Ammon's horn (tissue), 1 donor: ENCODE results near the gene VASN.
"Not testable (repeated sequence)": the region's sequence is repeated elsewhere in the genome, so short reads cannot be mapped to it uniquely, and the experiment has no call there.

Experiments used
- DNase-seq: peaks from one replicate; pipeline ENCODE4 v3.0.0-alpha.2; 2016; ENCODE audit warnings: low spot score

Gene VASN

GRCh38 chr16:4371357-4372000 lies at the start of gene VASN:
TSS of gene VASN (plus strand) at chr16:4371848. CDS start at chr16:4380878, 9,030 bp downstream.
- DNase-seq, result peak; percentile 63

DNA sequence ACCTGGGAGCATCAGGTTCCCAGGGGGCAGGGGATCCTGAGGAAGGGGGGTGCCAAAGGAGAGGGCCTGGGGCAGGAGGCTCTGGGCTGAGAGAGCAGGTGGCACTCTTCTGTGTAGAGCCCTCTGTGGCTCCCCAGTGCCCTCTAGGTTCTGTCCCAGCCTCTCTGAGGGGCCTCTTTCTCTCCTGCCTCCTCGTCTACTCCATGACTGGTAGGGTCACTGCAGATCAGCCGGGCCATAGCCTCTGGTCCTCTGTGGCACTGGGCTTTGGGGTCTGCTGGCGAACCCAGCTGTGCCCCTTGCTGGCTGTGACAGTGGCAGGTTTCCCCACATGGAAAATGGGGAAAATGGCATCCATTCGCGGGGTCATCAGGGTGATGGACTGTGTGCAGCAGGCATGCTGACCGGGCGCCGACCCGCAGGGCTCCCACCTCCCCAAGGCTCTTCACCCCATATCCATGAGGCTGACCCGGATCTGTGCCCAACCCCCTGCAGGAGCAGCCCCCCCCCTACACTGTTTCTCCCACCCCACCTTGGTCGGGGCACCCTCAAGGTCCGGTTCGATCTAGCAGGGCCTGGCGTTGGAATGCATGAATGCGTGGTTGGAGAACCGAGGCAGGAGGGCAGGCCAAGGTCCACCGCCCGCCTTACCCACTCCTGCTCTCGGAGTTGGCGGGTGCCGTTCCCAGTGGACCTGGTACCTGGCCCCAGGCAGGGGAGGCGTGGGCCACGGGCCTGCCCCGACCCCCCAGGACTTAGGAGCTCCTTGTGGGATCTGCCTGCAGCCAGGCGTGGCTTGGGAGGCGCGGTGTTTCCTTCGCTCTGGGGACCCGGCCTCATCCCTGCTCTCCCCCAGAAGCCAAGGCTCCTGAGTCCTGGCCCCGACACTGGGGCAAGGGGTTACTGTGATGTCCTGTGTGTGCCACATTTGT lies 49.3 kb upstream of the VASN start:
- no peak for DNase-seq

DNA sequence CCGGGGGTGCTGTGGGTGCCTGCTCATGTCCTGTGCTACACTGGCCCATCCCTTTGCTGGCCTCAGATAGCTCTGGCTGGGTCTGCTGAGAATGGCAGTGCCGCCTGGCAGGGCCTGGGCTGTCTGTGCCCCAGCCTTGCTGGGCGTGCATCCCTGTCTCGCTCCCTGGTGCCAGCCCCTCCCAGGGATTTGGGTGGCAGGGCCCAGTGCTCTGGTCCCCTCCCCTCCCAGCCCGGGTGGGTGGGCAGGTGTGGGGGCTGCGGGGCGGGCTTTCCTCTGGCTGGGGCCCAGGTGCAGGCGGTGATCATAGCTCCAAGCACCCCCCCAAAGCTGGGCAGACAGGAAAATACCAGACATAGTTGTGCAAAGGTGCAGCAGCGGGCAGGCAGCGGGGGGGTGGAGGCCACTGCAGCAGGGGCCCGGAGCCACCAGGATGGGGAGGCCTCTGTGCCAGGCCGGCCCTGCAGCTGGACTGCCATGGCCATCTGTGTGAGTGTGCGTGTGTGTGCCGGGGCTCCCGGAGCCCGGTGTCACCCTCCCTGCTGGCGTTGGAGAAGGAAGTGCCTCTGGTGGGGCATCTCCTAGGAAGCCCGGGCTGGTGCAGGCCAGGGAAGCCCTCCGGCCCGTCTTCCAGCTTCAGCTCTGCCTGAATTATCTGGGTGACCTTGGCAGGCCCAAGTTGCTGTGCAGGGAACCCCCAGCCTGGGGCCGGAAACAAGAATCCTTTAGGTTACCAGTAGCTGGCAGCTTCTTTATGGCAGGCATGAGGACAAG lies 48.4 kb upstream of the VASN start:
- no peak for DNase-seq

GRCh38 chr16:4323845-4324488 lies 47.7 kb upstream of the VASN start:
- DNase-seq, result no peak

- no peak for DNase-seq
Observed at GRCh38 chr16:4324492-4325252, 47.0 kb upstream of the VASN start.

DNA sequence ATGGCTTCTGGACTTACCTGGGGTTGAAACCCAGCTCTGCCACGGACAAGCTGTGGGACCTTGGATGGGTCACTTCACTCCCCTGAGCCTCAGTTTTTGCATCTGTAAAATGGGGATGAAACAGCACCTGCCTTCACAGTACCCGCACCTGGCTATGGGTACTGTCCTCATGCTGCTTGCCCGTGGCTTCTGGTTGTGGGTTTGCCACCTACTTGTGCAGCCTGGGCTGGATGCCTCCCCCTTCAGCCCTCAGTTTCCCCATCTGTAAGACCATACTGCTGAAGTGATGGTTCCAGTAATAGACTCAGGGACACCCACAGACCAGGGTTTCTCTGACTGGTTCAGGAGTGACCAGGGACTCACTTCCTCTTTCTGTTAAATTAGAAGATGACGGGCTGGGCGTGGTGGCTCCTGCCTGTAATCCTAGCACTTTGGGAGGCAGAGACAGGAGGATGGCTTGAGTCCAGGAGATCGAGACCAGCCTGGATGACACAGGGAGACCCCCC lies 46.3 kb upstream of the VASN start:
- no peak for DNase-seq

DNA sequence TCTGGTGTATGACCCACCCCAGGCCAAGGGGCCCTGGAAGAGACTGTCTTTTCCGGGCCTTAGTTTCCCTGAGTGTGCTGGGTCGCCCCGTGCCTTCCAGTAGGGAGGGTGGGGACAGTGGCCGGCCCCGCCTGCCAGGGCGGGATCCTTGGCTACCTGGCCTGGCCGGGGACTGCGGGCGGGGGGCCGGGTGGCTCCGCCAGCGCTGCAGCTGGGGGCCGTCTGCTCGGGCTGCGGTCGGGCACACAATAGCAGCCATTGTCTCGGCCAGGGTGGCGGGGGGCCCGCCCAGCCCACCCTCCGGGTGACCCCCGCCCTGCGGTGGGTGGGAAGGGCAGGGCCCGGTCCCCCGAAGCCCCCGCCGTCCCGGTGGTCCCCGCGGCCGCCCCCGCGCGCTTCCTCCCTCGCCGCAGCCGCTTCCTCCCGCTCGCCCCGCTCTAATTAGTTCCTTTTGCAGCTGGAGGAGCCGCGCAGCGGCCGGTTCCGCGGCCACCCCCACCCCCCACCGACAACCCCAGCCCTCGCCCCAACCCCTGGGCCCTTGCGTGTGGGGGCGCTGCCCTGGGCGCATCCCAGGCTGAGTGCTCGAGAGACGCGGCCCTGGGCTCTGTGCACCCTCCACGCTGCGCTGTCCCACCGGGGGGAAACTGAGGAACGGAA lies 44.1 kb upstream of the VASN start:
- no peak for DNase-seq

GRCh38 chr16:4328046-4328781 lies 43.4 kb upstream of the VASN start:
- peak; percentile 84 for DNase-seq

DNA sequence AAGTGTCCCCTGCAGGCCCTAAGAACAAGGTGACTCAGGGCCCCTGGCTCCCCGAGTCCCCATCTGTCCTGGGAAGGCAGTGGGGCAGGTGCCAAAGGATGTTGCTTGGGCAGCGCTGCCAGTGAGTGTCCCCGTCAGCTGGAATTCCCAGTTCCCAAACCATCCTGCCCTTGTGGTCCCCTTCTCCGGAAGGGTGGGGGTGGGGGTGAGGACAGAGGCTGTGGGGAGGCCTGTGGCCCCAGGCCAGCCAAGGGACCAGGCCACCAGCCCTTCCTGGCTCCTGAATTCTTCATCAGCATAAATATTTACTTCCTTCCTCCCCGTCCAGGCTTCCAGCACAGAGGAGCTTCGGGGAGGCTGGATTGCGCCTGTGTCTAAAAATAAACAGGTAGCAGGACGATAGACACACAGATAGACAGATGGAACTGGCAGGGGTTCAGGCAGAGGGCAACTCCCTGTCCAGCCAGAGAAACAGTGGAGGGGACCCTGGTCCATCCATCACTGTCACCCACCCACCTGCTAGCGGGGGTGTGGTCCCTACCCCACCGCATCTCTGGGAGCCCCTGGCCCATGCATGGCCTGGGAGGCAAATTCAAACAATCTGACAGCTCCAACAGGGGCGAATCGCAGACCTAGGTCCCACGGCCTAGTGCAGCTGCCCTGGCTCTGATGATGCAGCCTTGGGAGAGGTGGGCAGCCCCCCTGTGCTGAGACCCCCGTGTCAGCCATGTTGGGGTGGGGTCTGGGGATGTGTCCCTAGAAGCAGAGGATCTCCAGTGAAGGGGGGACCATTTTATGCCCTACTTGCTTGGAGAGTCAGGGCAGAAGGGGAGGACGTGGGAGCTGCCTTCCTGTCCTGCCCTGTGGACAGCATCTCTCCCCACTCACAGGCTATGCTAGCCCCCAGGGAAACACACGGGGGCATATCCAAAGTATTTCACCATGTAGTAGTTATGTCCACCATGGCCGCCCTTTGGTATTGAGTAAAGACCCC lies 42.6 kb upstream of the VASN start:
- no peak for DNase-seq

- peak; percentile 75 for DNase-seq
Observed at GRCh38 chr16:4330277-4330874, 41.3 kb upstream of the VASN start.

DNA sequence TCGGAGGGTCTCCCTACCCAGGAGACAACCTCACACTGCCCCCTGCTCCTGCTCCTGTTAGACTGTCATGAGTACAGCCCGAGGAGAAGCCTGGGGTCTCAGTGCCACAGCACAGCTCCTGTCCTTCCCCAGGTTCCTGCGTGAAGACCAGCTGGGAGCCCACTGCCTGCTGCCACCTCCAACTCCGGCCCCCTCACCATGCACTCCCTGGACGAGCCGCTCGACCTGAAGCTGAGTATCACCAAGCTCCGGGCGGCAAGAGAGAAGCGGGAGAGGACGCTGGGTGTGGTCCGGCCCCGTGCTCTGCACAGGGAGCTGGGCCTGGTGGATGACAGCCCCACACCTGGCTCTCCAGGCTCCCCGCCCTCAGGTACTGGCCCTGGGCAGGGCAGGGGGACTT lies 39.6 kb upstream of the VASN start:
- no peak for DNase-seq

GRCh38 chr16:4332623-4333307 lies 38.9 kb upstream of the VASN start:
- DNase-seq, result no peak

- no peak for DNase-seq
Observed at GRCh38 chr16:4333308-4333638, 38.4 kb upstream of the VASN start.

DNA sequence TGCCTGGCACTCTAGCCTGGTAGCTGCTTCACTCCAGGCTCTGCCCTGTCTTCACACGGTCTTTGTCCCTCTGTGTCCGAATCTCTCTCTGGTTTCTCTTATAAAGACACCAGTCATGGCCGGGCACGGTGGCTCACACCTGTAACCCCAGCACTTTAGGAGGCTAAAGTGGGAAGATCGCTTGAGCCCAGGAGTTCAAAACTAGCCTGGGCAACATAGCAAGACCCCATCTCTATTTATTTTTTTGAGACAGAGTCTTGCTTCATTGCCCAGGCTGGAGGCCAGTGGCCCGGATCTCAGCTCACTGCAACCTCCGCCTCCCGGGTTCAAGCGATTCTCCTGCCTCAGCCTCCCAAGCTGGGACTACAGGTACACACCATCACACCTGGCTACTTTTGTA lies 37.9 kb upstream of the VASN start:
- not testable (repeated sequence) for DNase-seq

GRCh38 chr16:4334724-4335495 lies 36.7 kb upstream of the VASN start:
- no peak for DNase-seq

- no peak for DNase-seq
Observed at GRCh38 chr16:4336701-4337539, 34.7 kb upstream of the VASN start.
